SK-N-SH treated with all-trans-retinoic acid at 6 μM for 48 hours (cell line): ENCODE data around the gene HNRNPH2.

Source experiments
- ATAC-seq: fragments of 200-7000 bp; cut with Tn5 transposase; 3 replicates; pipeline ENCODE4 v1.9.1; 2020; ENCODE audit warnings: mild to moderate bottlenecking, moderate library complexity
- ARNTL ChIP-seq: fragments of 450-650 bp; formaldehyde crosslinking; IDR thresholded peaks from 2 replicates; pipeline ENCODE4 v1.5.0; 2020; ENCODE audit warnings: low read depth, mild to moderate bottlenecking, moderate library complexity, borderline replicate concordance
- BACH2 ChIP-seq: fragments of 250-450 bp; sonication (Bioruptor Pico); IDR thresholded peaks from 2 replicates; pipeline ENCODE4 v1.9.0; 2021; ENCODE audit warnings: mild to moderate bottlenecking, borderline replicate concordance
- CSDC2 ChIP-seq: fragments of 250-450 bp; sonication (Bioruptor Pico); IDR thresholded peaks from 2 replicates; pipeline ENCODE4 v1.5.0; 2020; ENCODE audit warnings: mild to moderate bottlenecking, moderate library complexity
- CSRNP3 ChIP-seq: fragments of 250-450 bp; sonication (Bioruptor Pico); IDR thresholded peaks from 2 replicates; pipeline ENCODE4 v1.5.1; 2021; ENCODE audit warnings: mild to moderate bottlenecking, moderate library complexity
- ESRRG ChIP-seq: fragments of 250-450 bp; sonication (Bioruptor Pico); IDR thresholded peaks from 2 replicates; pipeline ENCODE4 v1.6.1; 2021; ENCODE audit warnings: mild to moderate bottlenecking
- GLIS3 ChIP-seq: fragments of 250-450 bp; sonication (Bioruptor Pico); IDR thresholded peaks from 2 replicates; pipeline ENCODE4 v1.5.0; 2020; ENCODE audit warnings: mild to moderate bottlenecking, moderate library complexity
- PATZ1 ChIP-seq: fragments of 250-450 bp; sonication (Bioruptor Pico); IDR thresholded peaks from 2 replicates; pipeline ENCODE4 v1.8.0; 2020; ENCODE audit warnings: mild to moderate bottlenecking, moderate library complexity, borderline replicate concordance
- POU6F1 ChIP-seq: fragments of 250-450 bp; sonication (Bioruptor Pico); IDR thresholded peaks from 2 replicates; pipeline ENCODE4 v1.8.0; 2021; ENCODE audit warnings: low read depth, mild to moderate bottlenecking, moderate library complexity, borderline replicate concordance
- PPARA ChIP-seq: fragments of 250-450 bp; sonication (Bioruptor Pico); IDR thresholded peaks from 2 replicates; pipeline ENCODE4 v1.5.0; 2020; ENCODE audit warnings: mild to moderate bottlenecking, borderline replicate concordance
- RARB ChIP-seq: fragments of 250-450 bp; sonication (Bioruptor Pico); IDR thresholded peaks from 2 replicates; pipeline ENCODE4 v1.8.0; 2021; ENCODE audit warnings: mild to moderate bottlenecking, moderate library complexity
- SNAI2 ChIP-seq: fragments of 250-450 bp; sonication (Bioruptor Pico); IDR thresholded peaks from 2 replicates; pipeline ENCODE4 v1.5.0; 2020; ENCODE audit warnings: mild to moderate bottlenecking, moderate library complexity
- TCF4 ChIP-seq: fragments of 250-450 bp; sonication (Bioruptor Pico); IDR thresholded peaks from 2 replicates; pipeline ENCODE4 v1.8.0; 2021; ENCODE audit warnings: mild to moderate bottlenecking, moderate library complexity, borderline replicate concordance
- TOX ChIP-seq: fragments of 250-450 bp; sonication (Bioruptor Pico); IDR thresholded peaks from 2 replicates; pipeline ENCODE4 v1.8.0; 2021; ENCODE audit warnings: mild to moderate bottlenecking, moderate library complexity, borderline replicate concordance
- TSHZ2 ChIP-seq: fragments of 250-450 bp; sonication (Bioruptor Pico); IDR thresholded peaks from 2 replicates; pipeline ENCODE4 v1.5.0; 2020; ENCODE audit warnings: mild to moderate bottlenecking, moderate library complexity
- ZC3H10 ChIP-seq: fragments of 250-450 bp; sonication (Bioruptor Pico); IDR thresholded peaks from 2 replicates; pipeline ENCODE4 v1.5.1; 2021; ENCODE audit warnings: mild to moderate bottlenecking, moderate library complexity
- ZFP3 ChIP-seq: fragments of 250-450 bp; sonication (Bioruptor Pico); IDR thresholded peaks from 2 replicates; pipeline ENCODE4 v1.5.0; 2020; ENCODE audit warnings: mild to moderate bottlenecking, moderate library complexity
- ZNF565 ChIP-seq: fragments of 450-650 bp; formaldehyde crosslinking; conservative IDR thresholded peaks from 2 replicates; pipeline ENCODE4 v1.5.0; 2020; ENCODE audit warnings: low read depth, mild to moderate bottlenecking, moderate library complexity
- ZNF70 ChIP-seq: fragments of 450-650 bp; formaldehyde crosslinking; IDR thresholded peaks from 2 replicates; pipeline ENCODE4 v1.5.0; 2020; ENCODE audit warnings: mild to moderate bottlenecking, moderate library complexity
- ZNF8 ChIP-seq: fragments of 450-650 bp; formaldehyde crosslinking; IDR thresholded peaks from 2 replicates; pipeline ENCODE4 v1.5.0; 2020; ENCODE audit warnings: mild to moderate bottlenecking, moderate library complexity

HNRNPH2 gene

GRCh38 chrX:101362116-101362515 lies 45.9 kb upstream of the HNRNPH2 start:
- TF ChIP-seq POU6F1 (CRISPR knock-in tag) (no peak), CSRNP3 (CRISPR knock-in tag) (no peak), ZNF565 (CRISPR knock-in tag) (no peak), RARB (CRISPR knock-in tag) (no peak), PPARA (CRISPR knock-in tag) (no peak), GLIS3 (no peak), ZC3H10 (CRISPR knock-in tag) (no peak), TOX (no peak), SNAI2 (CRISPR knock-in tag) (no peak), TSHZ2 (CRISPR knock-in tag) (no peak), PATZ1 (no peak), CSDC2 (CRISPR knock-in tag) (no peak), BACH2 (CRISPR knock-in tag) (no peak), ZNF8 (CRISPR knock-in tag) (no peak), ESRRG (no peak), ZFP3 (CRISPR knock-in tag) (no peak)
- no peak for ATAC-seq

- ATAC-seq: no peak
- TF ChIP-seq PPARA (CRISPR knock-in tag) (no peak), TSHZ2 (CRISPR knock-in tag) (no peak)
- TF ChIP-seq, all 23 proteins: peak for 0
Measured at GRCh38 chrX:101362757-101363156, 45.3 kb upstream of the HNRNPH2 start.

- ATAC-seq: no peak
- TF ChIP-seq ZNF565 (CRISPR knock-in tag) (no peak), TSHZ2 (CRISPR knock-in tag) (no peak), ZNF70 (CRISPR knock-in tag) (no peak), ARNTL (CRISPR knock-in tag) (no peak), TCF4 (CRISPR knock-in tag) (no peak), ZNF8 (CRISPR knock-in tag) (no peak), ESRRG (no peak)
- TF ChIP-seq, all 23 proteins: peak for 0
Measured at GRCh38 chrX:101365301-101365795, 42.7 kb upstream of the HNRNPH2 start.
